ENCODE measurements around the gene UFM1. TPM values are rescaled to one million over a fixed set of nuclear protein-coding genes. Genes with fewer than 3 reads are reported as not detected.

UFM1 gene
- total and polyA plus RNA-seq, 2 donors (not counting 1 experiment from before 2014, with no cell fraction given), result 83.6 to 98.3 TPM

GRCh38 chr13:38340624-38341023 is 9.0 kb upstream of the UFM1 start:
- no peak overlapping the region for H3K4me2 ChIP-seq (ENCODE audit: extremely low read depth, insufficient read depth, low read length)
- TF ChIP-seq EZH2 (IDR thresholded peaks at IDR 0.05; ENCODE audit: low read length, missing control alignments), result no peak
- TF ChIP-seq CTCF (conservative IDR thresholded peaks at IDR 0.05 in 1 of 2, IDR thresholded peaks at IDR 0.05 in 1 of 2; ENCODE audit: low read depth in 1 of 2, low read length in 2 of 2), result no peak
- no peaks in the 10 kb centered on the region for H3K79me2 ChIP-seq (ENCODE audit: control insufficient read depth, insufficient read depth, low read length)
- H3K27me3 ChIP-seq (ENCODE audit: control insufficient read depth, insufficient read depth, low read length), result no peaks in the 10 kb centered on the region
- H3K9me3 ChIP-seq (ENCODE audit: control insufficient read depth, insufficient read depth, low read depth, low read length), result no peaks in the 10 kb centered on the region
- H4K20me1 ChIP-seq (ENCODE audit: control insufficient read depth, extremely low read depth, insufficient read depth, low read length), result no peaks in the 10 kb centered on the region
- H3K27ac ChIP-seq (ENCODE audit: insufficient read depth, low read length), result no peak overlapping the region
- no peak overlapping the region for H2AFZ ChIP-seq (ENCODE audit: low read length)
- no peaks in the 10 kb centered on the region for H3K36me3 ChIP-seq (ENCODE audit: control insufficient read depth, insufficient read depth, low read length)
- no peak overlapping the region for H3K4me3 ChIP-seq (replicated peaks in 1 of 4; ENCODE audit: control extremely low read depth in 1 of 4, insufficient read depth in 1 of 4, low read depth in 3 of 4, low read length in 4 of 4)
- DNase-seq (ENCODE audit: low read depth in 2 of 2), result no peak
- no peak overlapping the region for H3K9ac ChIP-seq (ENCODE audit: insufficient read depth, low read length)
- H3K4me1 ChIP-seq (ENCODE audit: control insufficient read depth, extremely low read depth, insufficient read depth, low read length), result no peaks in the 10 kb centered on the region

- TF ChIP-seq EZH2 (IDR thresholded peaks at IDR 0.05; ENCODE audit: low read length, missing control alignments) (no peak), CTCF (conservative IDR thresholded peaks at IDR 0.05 in 1 of 2, IDR thresholded peaks at IDR 0.05 in 1 of 2; ENCODE audit: low read depth in 1 of 2, low read length in 2 of 2) (no peak)
Observed at GRCh38 chr13:38341149-38341692, 8.4 kb upstream of the UFM1 start.

GRCh38 chr13:38346764-38347163 is 2.9 kb upstream of the UFM1 start:
- H3K27ac ChIP-seq (ENCODE audit: insufficient read depth, low read length), result no peak overlapping the region
- TF ChIP-seq EZH2 (IDR thresholded peaks at IDR 0.05; ENCODE audit: low read length, missing control alignments), result no peak
- TF ChIP-seq CTCF (conservative IDR thresholded peaks at IDR 0.05 in 1 of 2, IDR thresholded peaks at IDR 0.05 in 1 of 2; ENCODE audit: low read depth in 1 of 2, low read length in 2 of 2), result no peak
- DNase-seq (ENCODE audit: low read depth in 2 of 2), result no peak
- no peak overlapping the region for H3K4me3 ChIP-seq (replicated peaks in 1 of 4; ENCODE audit: control extremely low read depth in 1 of 4, insufficient read depth in 1 of 4, low read depth in 3 of 4, low read length in 4 of 4)
- peaks cover 2% of the 10 kb centered on the region for H3K4me1 ChIP-seq (ENCODE audit: control insufficient read depth, extremely low read depth, insufficient read depth, low read length)
- no peak overlapping the region for H3K4me2 ChIP-seq (ENCODE audit: extremely low read depth, insufficient read depth, low read length)
- no peak overlapping the region for H2AFZ ChIP-seq (ENCODE audit: low read length)
- peaks cover 20% of the 10 kb centered on the region for H3K79me2 ChIP-seq (ENCODE audit: control insufficient read depth, insufficient read depth, low read length)
- no peaks in the 10 kb centered on the region for H3K27me3 ChIP-seq (ENCODE audit: control insufficient read depth, insufficient read depth, low read length)
- H3K36me3 ChIP-seq (ENCODE audit: control insufficient read depth, insufficient read depth, low read length), result no peaks in the 10 kb centered on the region
- no peaks in the 10 kb centered on the region for H4K20me1 ChIP-seq (ENCODE audit: control insufficient read depth, extremely low read depth, insufficient read depth, low read length)
- no peaks in the 10 kb centered on the region for H3K9me3 ChIP-seq (ENCODE audit: control insufficient read depth, insufficient read depth, low read depth, low read length)
- no peak overlapping the region for H3K9ac ChIP-seq (ENCODE audit: insufficient read depth, low read length)

More at GRCh38 chr13:38341149-38341692, 8.4 kb upstream of the UFM1 start:
- H3K79me2 ChIP-seq (ENCODE audit: control insufficient read depth, insufficient read depth, low read length), result no peaks in the 10 kb centered on the region
- H3K4me3 ChIP-seq (replicated peaks in 1 of 4; ENCODE audit: control extremely low read depth in 1 of 4, insufficient read depth in 1 of 4, low read depth in 3 of 4, low read length in 4 of 4), result no peak overlapping the region
- H3K9ac ChIP-seq (ENCODE audit: insufficient read depth, low read length), result no peak overlapping the region
- no peaks in the 10 kb centered on the region for H3K9me3 ChIP-seq (ENCODE audit: control insufficient read depth, insufficient read depth, low read depth, low read length)
- H3K4me1 ChIP-seq (ENCODE audit: control insufficient read depth, extremely low read depth, insufficient read depth, low read length), result no peaks in the 10 kb centered on the region
- DNase-seq (ENCODE audit: low read depth in 2 of 2), result peak in 1 of 2 donors; percentile 16
- no peak overlapping the region for H2AFZ ChIP-seq (ENCODE audit: low read length)
- no peaks in the 10 kb centered on the region for H3K36me3 ChIP-seq (ENCODE audit: control insufficient read depth, insufficient read depth, low read length)
- no peak overlapping the region for H3K27ac ChIP-seq (ENCODE audit: insufficient read depth, low read length)
- H4K20me1 ChIP-seq (ENCODE audit: control insufficient read depth, extremely low read depth, insufficient read depth, low read length), result no peaks in the 10 kb centered on the region
- no peak overlapping the region for H3K4me2 ChIP-seq (ENCODE audit: extremely low read depth, insufficient read depth, low read length)
- H3K27me3 ChIP-seq (ENCODE audit: control insufficient read depth, insufficient read depth, low read length), result no peaks in the 10 kb centered on the region

Data from fibroblast of lung (primary cell).